Measurements from ENCODE around the gene DLGAP3.

Gene DLGAP3

GRCh38 chr1:34865981-34866761, 63.3 kb downstream of the DLGAP3 start:
- DNase-seq: peak; percentile 75

DNA sequence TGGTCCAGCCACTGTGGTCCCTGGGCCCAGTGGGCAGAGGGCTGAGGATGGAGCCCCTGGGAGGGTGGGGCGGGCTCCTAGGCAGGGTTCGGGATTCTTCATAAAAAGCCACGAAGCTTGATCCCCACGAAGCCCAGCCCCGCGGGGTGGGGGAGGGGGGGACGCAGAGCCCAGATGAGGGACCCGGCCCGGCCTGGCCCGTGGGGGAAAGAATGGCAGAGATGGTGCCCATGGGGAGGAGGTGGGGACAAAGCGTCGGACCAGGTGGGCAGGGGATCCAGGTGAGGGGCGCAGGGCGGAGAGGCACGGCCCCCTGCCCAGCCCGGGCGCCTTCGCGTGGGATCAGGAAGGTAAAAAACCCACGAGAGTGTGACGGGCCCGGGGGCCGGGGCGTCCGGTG, 63.9 kb downstream of the DLGAP3 start:
- DNase-seq: no peak

DNA sequence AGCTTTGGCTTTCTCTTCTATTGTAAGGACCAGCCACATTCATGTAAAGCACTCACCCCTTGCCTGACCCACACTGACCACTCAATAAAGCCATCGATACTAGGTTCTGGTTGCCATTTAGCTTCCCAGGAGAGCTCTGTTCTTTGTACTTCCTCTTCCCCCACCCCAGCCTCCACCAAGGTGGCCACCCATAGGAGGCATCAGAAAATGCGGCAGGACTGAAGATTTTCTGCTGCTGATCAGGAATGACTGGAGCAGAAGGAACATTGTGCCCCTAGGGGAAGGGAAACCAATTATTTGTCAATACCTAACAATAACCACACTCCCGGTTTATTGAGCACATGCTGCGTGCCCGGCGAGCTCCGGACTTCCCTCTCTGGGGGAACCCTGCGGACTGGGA, 64.7 kb downstream of the DLGAP3 start:
- DNase-seq: no peak

DNA sequence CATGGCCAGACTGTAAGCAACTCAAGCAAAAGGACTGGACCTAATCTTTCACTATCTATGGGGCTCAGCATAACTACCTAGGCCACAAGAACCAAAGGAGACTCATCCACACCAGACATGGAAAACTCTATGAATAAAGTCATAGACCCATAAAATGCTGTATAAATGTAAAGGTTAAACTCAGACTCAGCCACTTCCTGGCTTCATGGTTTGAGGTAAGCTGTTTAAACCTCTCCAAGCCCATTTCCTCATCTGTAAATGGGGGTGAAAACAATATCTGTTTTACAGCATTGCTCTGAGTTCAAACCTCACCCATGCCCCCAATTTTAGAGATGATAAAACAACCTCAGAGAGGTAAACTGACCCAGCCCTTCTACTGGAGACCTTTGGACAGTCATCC, 65.9 kb downstream of the DLGAP3 start:
- DNase-seq: no peak

GRCh38 chr1:34859446-34860200, 69.8 kb downstream of the DLGAP3 start, which contains the start of gene SMIM12:
SMIM12 (minus strand) TSS chr1:34859749; CDS start chr1:34855977, 3,772 bp downstream.
- peak; percentile 94 for DNase-seq

- DNase-seq: no peak
Observed at GRCh38 chr1:34858901-34859445, 70.5 kb downstream of the DLGAP3 start.

GRCh38 chr1:34856697-34857096, 72.8 kb downstream of the DLGAP3 start:
- DNase-seq: no peak

DNA sequence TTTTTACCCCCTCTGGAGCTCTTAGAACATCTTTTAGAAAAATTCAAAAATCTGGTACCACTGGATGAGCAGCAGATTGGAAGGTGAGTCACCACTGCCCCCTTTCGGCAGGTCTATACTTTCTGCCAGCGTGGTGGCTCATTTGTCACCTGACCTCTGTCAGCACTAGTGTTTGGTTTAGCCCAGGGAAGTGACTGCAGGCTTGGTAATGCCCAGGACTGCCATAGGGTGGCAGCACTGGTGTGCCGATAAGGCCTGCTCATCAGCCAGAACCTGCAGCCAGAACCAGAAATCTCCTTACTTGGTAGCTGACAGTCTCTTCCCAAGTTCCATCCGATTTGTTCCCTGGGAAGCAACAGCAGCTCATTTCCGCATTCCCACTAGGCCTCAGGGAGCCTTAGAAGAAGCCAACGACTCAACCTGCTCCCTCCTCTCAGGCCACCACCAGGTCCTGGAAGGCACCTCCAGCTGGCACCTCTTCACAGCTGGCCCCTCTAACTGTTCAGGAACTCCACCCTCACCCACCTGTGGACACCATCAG, 76.7 kb downstream of the DLGAP3 start:
- peak; percentile 89 for DNase-seq

GRCh38 chr1:34851431-34852105, 77.9 kb downstream of the DLGAP3 start:
- peak; percentile 24 for DNase-seq

DNA sequence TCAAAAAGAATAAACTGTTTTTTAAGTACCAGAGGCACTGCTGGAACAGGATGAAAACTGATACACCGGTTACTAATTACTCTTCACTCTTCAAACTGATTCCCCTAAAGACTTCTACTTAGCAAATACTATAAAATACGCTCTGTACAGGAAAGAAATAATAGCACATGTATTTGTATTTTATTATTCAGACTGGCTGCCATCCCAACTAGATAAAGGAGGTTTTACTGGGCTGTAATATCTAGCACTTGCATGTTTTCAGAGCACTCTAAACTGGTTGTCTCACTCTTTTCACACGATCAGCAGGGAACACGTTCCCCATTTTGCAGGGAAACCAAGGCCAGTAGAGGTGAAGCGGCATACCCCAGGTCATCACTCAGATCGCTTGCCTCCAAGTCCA, 79.1 kb downstream of the DLGAP3 start:
- no peak for DNase-seq

GRCh38 chr1:34847094-34847493, 82.4 kb downstream of the DLGAP3 start:
- no peak for DNase-seq

- no peak for DNase-seq
Observed at GRCh38 chr1:34846265-34846664, 83.2 kb downstream of the DLGAP3 start.

DNA sequence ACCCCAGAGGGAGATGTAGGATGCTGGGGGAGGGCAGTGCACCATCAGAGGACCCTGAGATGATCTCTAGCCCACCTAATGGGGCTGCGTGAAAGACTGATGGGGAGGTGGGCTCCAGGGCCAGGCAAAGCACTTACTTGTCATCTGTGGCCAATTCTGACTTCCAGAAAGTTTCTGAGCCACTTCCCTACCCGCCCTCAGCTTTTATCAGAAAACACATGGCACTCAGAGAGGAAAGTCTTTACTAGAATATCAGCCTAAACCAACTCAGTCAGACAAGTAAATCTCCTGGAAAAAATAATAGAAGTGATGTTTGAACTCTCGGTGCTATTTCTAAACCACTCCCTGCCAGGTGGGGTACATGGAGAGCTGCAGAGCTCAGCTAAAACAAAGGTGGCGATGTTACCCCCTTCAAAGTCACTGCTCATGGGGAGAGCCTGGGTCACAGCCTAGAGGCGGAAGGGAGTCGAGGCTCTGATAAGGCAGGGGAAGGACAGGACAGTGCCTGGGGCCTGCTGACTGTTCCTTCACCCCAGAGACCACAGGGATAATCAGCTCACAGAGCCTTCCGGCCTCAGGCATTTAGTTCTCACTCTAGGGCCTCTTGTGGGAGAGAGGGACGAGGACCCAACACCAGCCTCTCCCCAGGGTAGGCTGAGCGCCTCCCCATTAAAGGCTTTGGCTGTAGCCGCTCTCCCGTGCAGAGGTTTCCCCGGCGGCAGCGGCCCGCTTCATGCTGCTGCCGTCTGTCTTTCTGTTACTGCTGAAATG, 84.1 kb downstream of the DLGAP3 start:
- no peak for DNase-seq

DNA sequence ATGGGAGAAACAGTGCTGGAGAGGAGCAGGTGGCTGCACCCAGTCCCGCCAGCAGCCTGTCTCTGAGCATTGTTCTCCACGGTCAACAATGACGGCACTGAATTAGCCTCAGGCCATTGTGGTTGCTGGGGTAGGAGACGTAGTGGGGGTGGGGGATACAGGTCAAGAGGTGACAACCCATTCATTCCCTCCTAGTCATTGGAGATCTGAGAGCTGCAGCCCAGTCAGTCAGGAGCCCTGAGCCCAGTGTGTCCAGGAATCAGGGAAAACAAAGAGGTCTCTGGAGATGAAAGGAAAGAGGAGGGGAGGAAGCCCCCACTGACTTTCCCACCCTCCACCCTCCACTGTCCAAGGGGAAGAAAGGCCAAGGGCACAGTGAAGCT, 85.2 kb downstream of the DLGAP3 start:
- DNase-seq: no peak

DNA sequence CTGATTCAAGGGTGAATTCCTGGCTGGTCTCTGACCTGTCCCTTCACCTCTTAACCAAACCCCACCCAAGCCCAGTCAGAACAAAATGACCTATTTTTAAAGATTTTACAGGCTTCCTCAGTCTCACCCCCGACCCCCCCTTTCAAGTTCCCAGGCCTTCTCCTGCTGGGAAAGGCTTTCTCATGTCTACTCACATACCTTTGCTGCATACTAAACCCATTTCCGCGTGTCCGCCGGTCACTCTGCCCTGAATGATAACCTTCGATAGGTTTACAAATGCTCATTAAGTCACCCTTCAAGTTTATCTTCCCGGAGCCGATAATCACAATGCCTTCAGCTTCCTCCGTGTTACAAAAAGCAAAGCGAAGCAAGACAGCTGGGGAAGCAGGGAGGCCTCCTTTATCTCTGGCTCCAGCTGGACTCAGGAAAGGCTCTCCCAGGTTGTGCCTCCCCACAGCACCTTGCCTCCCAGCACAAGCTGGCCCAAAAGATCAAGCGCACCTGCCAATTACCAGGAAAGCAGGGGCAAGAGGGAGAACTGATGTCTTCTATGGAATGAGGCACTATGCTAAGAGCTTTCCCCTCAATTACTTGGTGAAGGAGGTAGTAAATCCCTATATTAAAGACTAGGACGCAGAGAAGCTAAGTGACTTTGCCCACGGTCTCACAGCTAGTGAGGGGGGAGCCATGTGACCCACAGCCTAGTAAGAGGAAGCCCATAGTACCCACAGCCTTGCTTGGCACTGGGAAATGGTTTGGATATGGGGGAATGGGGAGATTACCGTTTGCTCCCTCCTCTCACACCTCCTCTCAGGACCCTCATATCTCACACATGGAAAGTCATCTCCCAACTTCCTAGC, 85.8 kb downstream of the DLGAP3 start:
- no peak for DNase-seq

GRCh38 chr1:34842952-34843371, 86.5 kb downstream of the DLGAP3 start:
- no peak for DNase-seq

- DNase-seq: no peak
Observed at GRCh38 chr1:34842073-34842472, 87.4 kb downstream of the DLGAP3 start.

DNA sequence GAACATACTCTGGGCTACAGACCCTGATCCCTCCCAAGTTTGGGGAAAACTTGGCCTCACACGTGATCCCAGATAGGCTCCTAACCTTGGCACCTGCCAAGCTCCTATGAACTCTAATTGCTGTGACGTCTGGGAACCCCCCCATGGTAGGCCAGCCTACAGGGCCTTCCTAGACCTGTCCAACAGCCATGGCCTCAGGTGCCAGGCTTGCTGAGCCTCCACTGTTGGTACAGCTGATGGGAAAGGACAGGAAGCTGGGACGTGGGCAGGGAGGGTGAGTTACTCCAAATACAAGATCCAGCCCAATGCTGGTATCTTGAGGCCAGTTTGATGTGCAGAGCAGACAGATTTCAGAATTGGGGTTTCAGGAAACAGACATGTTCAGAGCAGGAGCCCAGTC, 89.0 kb downstream of the DLGAP3 start:
- no peak for DNase-seq

DNA sequence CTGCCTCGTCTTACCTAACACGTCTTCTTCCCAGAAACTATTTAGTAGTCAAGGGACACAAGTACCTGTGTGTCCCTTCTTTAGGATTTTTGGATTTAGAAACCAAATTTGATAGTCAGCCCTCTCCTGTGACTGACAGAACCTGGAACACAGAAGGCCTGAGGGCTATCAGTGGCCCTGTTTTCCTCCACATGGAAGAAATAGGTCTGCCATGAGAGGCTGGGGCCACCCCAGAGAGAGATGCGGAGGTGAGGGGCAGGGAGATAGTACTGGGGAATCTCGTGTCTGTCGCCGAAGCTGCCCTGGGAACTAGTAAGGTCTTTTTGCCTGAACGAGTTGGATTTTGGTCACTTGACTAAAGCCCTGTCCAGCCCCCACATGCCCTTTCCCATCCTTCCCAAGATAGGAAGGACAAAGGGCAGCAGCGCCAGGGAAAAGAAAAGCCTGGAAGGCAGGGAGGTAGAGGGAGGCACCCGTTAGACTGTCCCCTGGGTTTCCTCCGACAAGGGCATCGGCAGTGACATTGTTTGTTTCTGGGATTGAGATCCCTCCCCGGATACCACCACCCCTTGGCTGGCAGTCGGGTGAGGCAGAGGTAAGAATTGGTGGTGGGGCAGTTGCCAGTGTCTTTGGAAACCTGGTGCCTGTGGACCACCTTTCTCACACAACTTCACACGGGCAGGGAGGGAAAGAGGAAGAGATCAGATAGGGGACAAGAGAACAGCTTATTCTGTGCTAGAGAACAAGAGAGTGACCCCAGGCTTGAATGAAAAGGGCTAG, 89.7 kb downstream of the DLGAP3 start:
- DNase-seq: no peak

- no peak for DNase-seq
Observed at GRCh38 chr1:34833711-34834110, 95.7 kb downstream of the DLGAP3 start.

All from midbrain (tissue), 1 donor.